ENCODE measurements around the gene LILRB2. TPM values are rescaled to one million over a fixed set of nuclear protein-coding genes. Genes with fewer than 3 reads are reported as not detected.

The LILRB2 gene
- total and polyA plus RNA-seq, 2 donors (not counting 1 experiment from before 2014, with no cell fraction given): 8.3 to 12.4 TPM

GRCh38 chr19:54315956-54316355 is 35.0 kb upstream of the LILRB2 start:
- peaks cover 32% of the 10 kb centered on the region for H3K4me1 Mint-ChIP-seq
- H3K9me3 ChIP-seq (ENCODE audit: control extremely low read depth in 1 of 3, control insufficient read depth in 2 of 3, insufficient read depth in 1 of 3, low read length in 2 of 3): no peaks in the 10 kb centered on the region
- H3K4me2 ChIP-seq (replicated peaks; ENCODE audit: low read depth, low read length, poor library complexity, severe bottlenecking): no peak overlapping the region
- ChIA-PET CTCF (interaction anchor here (1.8 to 13.5 kb wide), 3 partner anchors 9 to 74 kb away, joined by 5 to 235 read pairs (median 11); no protein-coding TSS in a partner anchor), POLR2A (no interaction called here)
- peaks cover 21 to 29% of the 10 kb centered on the region in 2 donors for H3K4me1 ChIP-seq (ENCODE audit: control insufficient read depth in 2 of 2, insufficient read depth in 2 of 2, low read length in 2 of 2)
- peaks cover 0 to 42% (median 20%) of the 10 kb centered on the region in 4 experiments for H3K27me3 ChIP-seq (replicated peaks in 1 of 4; ENCODE audit: control extremely low read depth in 1 of 4, control insufficient read depth in 3 of 4, insufficient read depth in 4 of 4, low read length in 3 of 4)
- TF ChIP-seq CTCF (IDR thresholded peaks at IDR 0.05) (no peak), EZH2 (IDR thresholded peaks at IDR 0.05; ENCODE audit: borderline replicate concordance, insufficient read depth, low read depth, low read length, poor library complexity, severe bottlenecking) (no peak)
- H3K27ac Mint-ChIP-seq: no peak overlapping the region
- intact Hi-C loops (cut with micrococcal nuclease): no loop called here
- H2AFZ ChIP-seq (ENCODE audit: insufficient read depth, low read depth, low read length, poor library complexity, severe bottlenecking): no peak overlapping the region
- no peak overlapping the region for H3K9ac ChIP-seq (ENCODE audit: low read length)
- no peaks in the 10 kb centered on the region for H3K9me3 Mint-ChIP-seq (ENCODE audit: insufficient read depth)
- H3K4me3 ChIP-seq (ENCODE audit: control extremely low read depth in 1 of 5, extremely low read depth in 1 of 5, insufficient read depth in 1 of 5, low read depth in 2 of 5, low read length in 4 of 5): no peak overlapping the region
- H4K20me1 ChIP-seq (ENCODE audit: control insufficient read depth, insufficient read depth, low read length, poor library complexity, severe bottlenecking): no peaks in the 10 kb centered on the region
- peaks cover 35% of the 10 kb centered on the region for H3K27me3 Mint-ChIP-seq
- no peak for DNase-seq
- H3K79me2 ChIP-seq (ENCODE audit: control insufficient read depth, insufficient read depth, low read length): no peaks in the 10 kb centered on the region
- no peak overlapping the region for H3K27ac ChIP-seq (ENCODE audit: low read length in 2 of 2)
- no peaks in the 10 kb centered on the region for H3K36me3 ChIP-seq (replicated peaks in 1 of 2; ENCODE audit: control extremely low read depth in 1 of 2, control insufficient read depth in 1 of 2, extremely low read depth in 1 of 2, insufficient read depth in 2 of 2, low read length in 1 of 2)
- no peak overlapping the region for H3K4me3 Mint-ChIP-seq
- no peak for ATAC-seq (ENCODE audit: low read depth)
- WGBS (ENCODE audit: insufficient coverage): no CpG with 5 or more reads among the region's 10 CpGs

DNA sequence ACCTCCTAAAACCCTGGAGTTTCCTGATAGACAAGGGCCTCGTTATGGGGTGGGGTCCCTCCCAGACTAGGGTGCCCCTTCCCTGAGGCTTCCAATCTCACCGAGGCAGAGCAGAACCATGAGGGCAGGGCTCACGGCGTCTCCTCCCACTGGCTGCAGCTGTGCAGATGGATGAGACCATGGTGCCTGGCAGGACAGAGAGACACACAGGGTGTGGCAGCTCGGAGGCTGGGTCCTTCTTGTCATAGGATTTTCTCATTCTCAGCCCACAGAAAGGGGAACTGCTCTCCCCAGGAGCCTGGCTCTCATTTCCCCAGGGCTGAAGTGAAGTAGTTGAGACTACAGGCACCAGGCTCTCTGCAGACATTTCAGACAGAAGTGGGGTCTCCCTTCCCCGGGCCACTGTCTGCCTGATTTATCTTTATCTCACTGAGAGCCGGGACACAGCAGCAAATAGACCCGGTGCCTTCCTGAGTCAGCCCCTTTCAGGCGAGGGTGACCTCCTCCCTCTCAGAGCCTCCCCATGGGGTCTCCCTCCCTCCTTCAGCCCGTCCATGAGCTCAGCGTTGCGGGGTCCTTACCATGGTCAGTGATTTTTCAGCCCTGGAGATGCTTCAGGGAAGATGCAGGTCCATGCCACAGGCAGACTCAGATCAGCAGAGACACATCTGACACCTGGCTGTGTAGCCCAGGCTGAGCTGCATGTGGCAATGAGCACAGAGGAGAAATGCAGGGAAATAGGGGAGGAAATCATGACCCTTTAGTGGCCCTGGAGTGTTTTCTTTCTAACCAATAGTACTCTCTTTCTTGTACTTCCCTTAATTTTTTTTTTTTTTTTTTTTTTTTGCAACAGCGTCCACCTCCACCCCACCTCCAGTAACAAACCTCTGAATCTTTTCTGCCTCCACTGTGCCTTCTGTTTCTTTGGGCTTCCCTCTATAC is 31.8 kb upstream of the LILRB2 start, which contains the start of gene LILRA5:
Gene LILRA5 (minus strand): TSS at position 731 of the 942 bp plus-strand sequence. CDS start 147 bp downstream, at position 584.
- Histone ChIP-seq H2AFZ (ENCODE audit: insufficient read depth, low read depth, low read length, poor library complexity, severe bottlenecking) (no peak within 1 kb of the TSS), H3K79me2 (ENCODE audit: control insufficient read depth, insufficient read depth, low read length) (no peaks in the 10 kb centered on the region), H3K4me2 (replicated peaks; ENCODE audit: low read depth, low read length, poor library complexity, severe bottlenecking) (peak within 1 kb of the TSS; percentile 25), H3K36me3 (replicated peaks in 1 of 2; ENCODE audit: control extremely low read depth in 1 of 2, control insufficient read depth in 1 of 2, extremely low read depth in 1 of 2, insufficient read depth in 2 of 2, low read length in 1 of 2) (no peaks in the 10 kb centered on the region), H3K27ac (ENCODE audit: low read length in 2 of 2) (no peak within 1 kb of the TSS), H3K9ac (ENCODE audit: low read length) (no peak within 1 kb of the TSS), H3K9me3 (ENCODE audit: control extremely low read depth in 1 of 3, control insufficient read depth in 2 of 3, insufficient read depth in 1 of 3, low read length in 2 of 3) (no peaks in the 10 kb centered on the region), H3K4me1 (ENCODE audit: control insufficient read depth in 2 of 2, insufficient read depth in 2 of 2, low read length in 2 of 2) (peaks cover 14 to 16% of the 10 kb centered on the region in 2 donors), H4K20me1 (ENCODE audit: control insufficient read depth, insufficient read depth, low read length, poor library complexity, severe bottlenecking) (no peaks in the 10 kb centered on the region), H3K27me3 (replicated peaks in 1 of 4; ENCODE audit: control extremely low read depth in 1 of 4, control insufficient read depth in 3 of 4, insufficient read depth in 4 of 4, low read length in 3 of 4) (peaks cover 0 to 44% (median 26%) of the 10 kb centered on the region in 4 experiments), H3K4me3 (ENCODE audit: control extremely low read depth in 1 of 5, extremely low read depth in 1 of 5, insufficient read depth in 1 of 5, low read depth in 2 of 5, low read length in 4 of 5) (peak within 1 kb of the TSS in 1 of 5 experiments; percentile 55)
- ATAC-seq (ENCODE audit: low read depth) (peak; percentile 73), DNase-seq (peak; percentile 63)
- 22% methylated on average over 12 of the region's 13 CpGs for WGBS (ENCODE audit: insufficient coverage)
- CTCF ChIA-PET: interaction anchor here (0.9 kb wide), 1 partner anchor 41 kb away, joined by 4 read pairs; no protein-coding TSS in a partner anchor
- intact Hi-C loops (cut with micrococcal nuclease): no loop called here
- POLR2A ChIA-PET: no interaction called here
- H3K27me3 Mint-ChIP-seq: peaks cover 39% of the 10 kb centered on the region
- no peak within 1 kb of the TSS for H3K4me3 Mint-ChIP-seq
- TF ChIP-seq EZH2 (IDR thresholded peaks at IDR 0.05; ENCODE audit: borderline replicate concordance, insufficient read depth, low read depth, low read length, poor library complexity, severe bottlenecking) (no peak), CTCF (IDR thresholded peaks at IDR 0.05) (no peak)
- H3K4me1 Mint-ChIP-seq: peaks cover 15% of the 10 kb centered on the region
- H3K27ac Mint-ChIP-seq: peak within 1 kb of the TSS; percentile 32
- no peaks in the 10 kb centered on the region for H3K9me3 Mint-ChIP-seq (ENCODE audit: insufficient read depth)
